ENCODE measurements around the gene VPS41.

DNA sequence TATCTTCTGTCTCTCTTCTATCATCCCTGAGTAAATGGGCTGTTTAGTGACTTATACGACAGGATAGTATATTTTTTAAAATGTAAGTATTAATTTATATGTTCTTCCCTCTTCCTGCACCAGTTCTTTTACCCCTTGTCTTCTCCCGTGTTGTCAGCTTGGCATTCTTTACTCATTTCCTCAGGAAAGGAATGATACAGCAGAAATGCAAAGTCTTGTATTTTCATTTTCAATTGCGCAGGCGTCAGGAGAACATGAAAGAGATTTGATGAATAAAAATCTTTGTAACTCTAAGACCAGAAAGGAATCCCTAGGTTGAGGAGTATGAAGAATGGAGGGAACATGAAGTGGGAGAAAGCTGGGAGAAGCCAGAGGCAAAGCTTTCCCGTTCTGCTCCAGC is 18.8 kb upstream of the VPS41 start:
- TF ChIP-seq POLR2A (IDR thresholded peaks at IDR 0.05; ENCODE audit: low read depth, low read length) (no peak), POLR2AphosphoS5 (IDR thresholded peaks at IDR 0.05; ENCODE audit: low read depth, low read length) (no peak)

Measured in GM12892 (cell line).